K562 (cell line): ENCODE data around the gene OPRD1. TPM values are rescaled to one million over a fixed set of nuclear protein-coding genes. Genes with fewer than 3 reads are reported as not detected.
A peak's percentile ranks its signal among the peaks of the same experiment; 100 is the strongest.

ENCODE experiments used
- ATAC-seq: fragments of 200-7000 bp; cut with Tn5 transposase; 3 replicates; pipeline ENCODE4 v1.9.1; 2020; ENCODE audit warnings: moderate library complexity
- BruUV-seq: library from RNA; stranded (reverse); fragments of 400-500 nt; replicated peaks from 2 replicates; lab custom pipeline; 2021; lab: Mats Ljungman, UMichigan
- CTCF ChIA-PET: fragments of 300-600 bp; formaldehyde crosslinking; extraction: SDS; loops from one replicate; lab custom pipeline; 2021; ENCODE audit warnings: low intra/inter-chr PET ratio; lab: Yijun Ruan, JAX
- POLR2A ChIA-PET: fragments of 300-600, 350-650 bp; sonication (Branson Sonifier 250); formaldehyde crosslinking; extraction: SDS; loops from one replicate; lab custom pipeline; 2021; ENCODE audit warnings: antibody characterized with exemption, inconsistent platforms; lab: Yijun Ruan, JAX
- DNase-seq, 4 experiments: peaks; one replicate each; pipeline versions ENCODE4 v3.0.0 to v3.0.0-alpha.2; 2011 to 2018; ENCODE audit warnings: low spot score in 3 of 4, mixed read lengths in 3 of 4; ENCODE audit errors: extremely low read depth in 1 of 4
- FAIRE-seq: peaks from 2 replicates; lab custom pipeline; 2011; peaks lifted over from hg19 to GRCh38; lab: Jason Lieb, UNC
- H2AFZ ChIP-seq: 2 replicates; pipeline ENCODE4 v1.6.0; 2011; ENCODE audit warnings: low read depth, low read length, control low read depth, inconsistent platforms
- H3K27ac ChIP-seq: fragments of 200-600 bp; 3 replicates; pipeline ENCODE4 v1.8.0; 2011; ENCODE audit warnings: low read depth, mild to moderate bottlenecking, control low read depth, inconsistent platforms, low read length, moderate library complexity, mixed read lengths; ENCODE audit errors: extremely low read depth
- H3K27me3 ChIP-seq, 2 experiments: fragments of 300-600 bp in 1 of 2; 2 replicates in 1 of 2; 3 replicates in 1 of 2; pipeline versions ENCODE4 v1.6.0 to v1.8.0; 2011; ENCODE audit warnings: inconsistent platforms in 2 of 2, low read length in 2 of 2, mild to moderate bottlenecking in 1 of 2, mixed read lengths in 1 of 2, moderate library complexity in 1 of 2; ENCODE audit not compliant: control insufficient read depth in 2 of 2, insufficient read depth in 2 of 2
- H3K36me3 ChIP-seq: fragments of 300-600 bp; 3 replicates; pipeline ENCODE4 v1.8.0; 2011; ENCODE audit warnings: mild to moderate bottlenecking, low read length, inconsistent platforms; ENCODE audit not compliant: control insufficient read depth, insufficient read depth
- H3K4me1 ChIP-seq, 2 experiments: fragments of 200-600 bp in 1 of 2; replicated peaks in 1 of 2; 2 replicates in 1 of 2; 3 replicates in 1 of 2; pipeline versions ENCODE4 v1.5.1 to v1.8.0; 2011; ENCODE audit warnings: inconsistent platforms in 2 of 2, low read length in 2 of 2, mild to moderate bottlenecking in 1 of 2, mixed read lengths in 1 of 2, moderate library complexity in 1 of 2; ENCODE audit not compliant: control insufficient read depth in 2 of 2, insufficient read depth in 2 of 2
- H3K4me2 ChIP-seq: 2 replicates; pipeline ENCODE4 v1.6.1; 2011; ENCODE audit warnings: low read length, control low read depth, inconsistent platforms, mixed read lengths; ENCODE audit not compliant: insufficient read depth
- H3K4me3 ChIP-seq: fragments of 200-600 bp; sonication (generic), shearing (Covaris generic); 2 replicates; pipeline ENCODE4 v1.5.1; 2016; ENCODE audit warnings: control low read depth, inconsistent platforms
- H3K79me2 ChIP-seq: fragments of 200-600 bp; 3 replicates; pipeline ENCODE4 v1.8.0; 2011; ENCODE audit warnings: low read length, inconsistent platforms; ENCODE audit not compliant: control insufficient read depth, insufficient read depth
- H3K9ac ChIP-seq, 2 experiments: 2 replicates each; pipeline versions ENCODE4 v1.6.0 to v1.6.1; 2011; ENCODE audit warnings: low read depth in 2 of 2, low read length in 2 of 2, control low read depth in 1 of 2, inconsistent platforms in 1 of 2, mild to moderate bottlenecking in 1 of 2, mixed read lengths in 1 of 2; ENCODE audit not compliant: insufficient read depth in 1 of 2
- H3K9me1 ChIP-seq: one replicate; pipeline ENCODE4 v1.6.0; 2011; ENCODE audit warnings: inconsistent platforms, mild to moderate bottlenecking, low read length, moderate library complexity; ENCODE audit not compliant: control insufficient read depth, insufficient read depth
- H3K9me3 ChIP-seq: replicated peaks from 2 replicates; pipeline ENCODE4 v1.5.1; 2011; ENCODE audit warnings: low read depth, low read length, inconsistent platforms; ENCODE audit not compliant: control insufficient read depth, insufficient read depth
- H4K20me1 ChIP-seq: replicated peaks from 2 replicates; pipeline ENCODE4 v1.6.1; 2011; ENCODE audit warnings: low read length, inconsistent platforms, mixed read lengths; ENCODE audit not compliant: control insufficient read depth, insufficient read depth
- MAFK ChIP-seq: IDR thresholded peaks from 2 replicates; pipeline ENCODE4 v1.6.1; 2011; ENCODE audit warnings: low read length, improper control_type of control experiment
- WGBS: fragments of 100-300 bp; shearing (Covaris generic); methylation state at CpG from one replicate; pipeline ENCODE4 v1.1.6; 2016; ENCODE audit warnings: low coverage, mixed read lengths; ENCODE audit not compliant: insufficient coverage; ENCODE audit errors: missing lambda C conversion rate; 5-methylcytosine and 5-hydroxymethylcytosine counted together
- in situ Hi-C: fragments of 300-500 bp; cut with MboI; formaldehyde crosslinking; loops from 4 replicates; pipeline ENCODE4 v1.15.0; 2018; ENCODE audit warnings: inconsistent platforms, mixed read lengths
- intact Hi-C: fragments of 100-400 bp; cut with micrococcal nuclease; formaldehyde crosslinking; loops from 2 replicates; pipeline ENCODE4 v1.14.2; 2022
- polyA plus RNA-seq, 8 experiments: library from polyadenylated mRNA; depleted of rRNA in 4 of 8; stranded (reverse) in 5 of 8; unstranded in 3 of 8; fragments of >200 nt; fragmentation: Nextera tagmentation in 2 of 8; fragmentation: Illumina TruSeq in 1 of 8; extraction: Ambion mirVana in 2 of 8; extraction: Trizol in 1 of 8; gene quantifications; 2 replicates each; pipeline versions ENCODE4 v1.2.1 to v1.2.3, GENCODE V29; 2011 to 2014; ENCODE audit warnings: inconsistent platforms in 1 of 8, missing spikeins in 1 of 8
- total RNA-seq, 7 experiments: library from RNA; depleted of rRNA in 6 of 7; stranded (reverse); fragments of >200 nt in 6 of 7; fragmentation: Illumina TruSeq in 2 of 7; extraction: Trizol in 2 of 7; gene quantifications; 2 replicates each; pipeline versions ENCODE4 v1.2.1 to v1.2.3, GENCODE V29; 2011 to 2021; ENCODE audit warnings: low replicate concordance in 1 of 7
- TF ChIP-seq, protein P1 (sequence below): fragments of 450-650 bp; IDR thresholded peaks from 2 replicates; pipeline ENCODE4 v1.6.1; 2016; ENCODE audit warnings: missing biosample characterization, missing genetic modification characterization

The OPRD1 gene
- total and polyA plus RNA-seq, 9 of the 15 experiments (the other 6 are each of a cell fraction or from before 2014, with no cell fraction given): under 0.01 to 0.03 (median under 0.01) TPM; not detected in 6

DNA sequence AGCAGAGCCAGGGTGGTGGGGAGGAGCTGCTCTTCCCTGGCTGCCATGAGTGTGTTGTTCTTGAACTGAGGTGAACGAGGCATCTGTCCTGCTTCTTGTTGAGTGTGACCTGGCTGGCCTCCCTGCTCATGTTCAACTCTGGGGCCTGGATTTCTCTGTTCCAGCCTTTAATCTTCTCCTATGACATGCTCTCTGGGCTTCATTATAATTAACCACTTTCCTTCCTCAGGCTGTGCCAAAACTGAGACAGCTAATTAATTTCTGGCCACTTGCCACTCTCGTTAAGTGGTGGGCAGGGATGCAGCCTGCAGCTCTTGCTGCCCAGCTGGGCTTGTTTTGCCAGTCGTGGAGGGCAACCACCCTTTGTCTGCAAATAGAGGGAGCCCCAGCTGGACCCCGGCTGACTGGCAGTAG, 23.3 kb downstream of the OPRD1 start:
- Histone ChIP-seq H3K36me3 (no peaks in the 10 kb centered on the region), H3K27me3 (peaks cover 29 to 54% of the 10 kb centered on the region in 2 experiments), H3K27ac (no peak overlapping the region), H3K4me3 (no peak overlapping the region), H4K20me1 (no peaks in the 10 kb centered on the region; the same call in 1 of the 2 replicates), H3K9me1 (no peaks in the 10 kb centered on the region), H3K9ac (peak overlapping the region in 1 of 2 experiments; percentile 59; a peak in 1 of 4 replicates), H2AFZ (no peak overlapping the region), H3K9me3 (no peaks in the 10 kb centered on the region), H3K4me2 (no peak overlapping the region), H3K4me1 (no peaks in the 10 kb centered on the region), H3K79me2 (no peaks in the 10 kb centered on the region)
- TF ChIP-seq, protein P1, sequence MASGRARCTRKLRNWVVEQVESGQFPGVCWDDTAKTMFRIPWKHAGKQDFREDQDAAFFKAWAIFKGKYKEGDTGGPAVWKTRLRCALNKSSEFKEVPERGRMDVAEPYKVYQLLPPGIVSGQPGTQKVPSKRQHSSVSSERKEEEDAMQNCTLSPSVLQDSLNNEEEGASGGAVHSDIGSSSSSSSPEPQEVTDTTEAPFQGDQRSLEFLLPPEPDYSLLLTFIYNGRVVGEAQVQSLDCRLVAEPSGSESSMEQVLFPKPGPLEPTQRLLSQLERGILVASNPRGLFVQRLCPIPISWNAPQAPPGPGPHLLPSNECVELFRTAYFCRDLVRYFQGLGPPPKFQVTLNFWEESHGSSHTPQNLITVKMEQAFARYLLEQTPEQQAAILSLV (tag): no peak
- no TSS peak for BruUV-seq
- WGBS: 0% methylated on average over 4 of the region's 4 CpGs
- ChIA-PET CTCF (no interaction called here), POLR2A (interaction anchor here (0.5 to 2.3 kb wide), 6 partner anchors 10 to 187 kb away, joined by 3 to 8 read pairs (median 3); partner anchors contain the start of gene RNU11)
- in situ Hi-C loops (no loop called here), intact Hi-C loops (loop anchor here (5.0 kb wide), 1 partner anchor 38 kb away; no protein-coding TSS in a partner anchor)
- DNase-seq (no peak), ATAC-seq (peak; percentile 21; the same call in 1 of the 3 replicates), FAIRE-seq (no peak)

GRCh38 chr1:28836421-28836956, 24.5 kb downstream of the OPRD1 start:
- intact Hi-C loops: loop anchor here (5.0 kb wide), 1 partner anchor 39 kb away; no protein-coding TSS in a partner anchor
- POLR2A ChIA-PET: interaction anchor here (1.1 to 2.3 kb wide), 4 partner anchors 10 to 327 kb away, joined by 3 to 8 read pairs (median 4); partner anchors contain the start of gene RNU11
- Histone ChIP-seq H3K79me2 (no peaks in the 10 kb centered on the region), H3K4me3 (no peak overlapping the region), H3K4me2 (no peak overlapping the region), H3K36me3 (no peaks in the 10 kb centered on the region), H3K9me1 (no peaks in the 10 kb centered on the region), H4K20me1 (no peaks in the 10 kb centered on the region; the same call in 1 of the 2 replicates), H3K27me3 (peaks cover 32 to 57% of the 10 kb centered on the region in 2 experiments)
- BruUV-seq: no TSS peak
- TF ChIP-seq MAFK: no peak
- TF ChIP-seq, all 486 proteins: peak for 0
- in situ Hi-C loops: no loop called here
- H3K9me3 ChIP-seq: no peaks in the 10 kb centered on the region
- H2AFZ ChIP-seq: no peak overlapping the region
- FAIRE-seq (no peak), ATAC-seq (no peak), DNase-seq (no peak)
- CTCF ChIA-PET: no interaction called here
- no peak overlapping the region for H3K27ac ChIP-seq
- H3K9ac ChIP-seq: no peak overlapping the region
- WGBS: 4% methylated on average over 15 of the region's 15 CpGs
- no peaks in the 10 kb centered on the region for H3K4me1 ChIP-seq
